ENCODE data around the gene EXOC2. TPM values are rescaled to one million over a fixed set of nuclear protein-coding genes. Genes with fewer than 3 reads are reported as not detected.

EXOC2 gene
- total and polyA plus RNA-seq, 10 of the 15 experiments (the other 5 are each of a cell fraction or from before 2014, with no cell fraction given), result 8.7 to 32.8 (median 20.7) TPM

DNA sequence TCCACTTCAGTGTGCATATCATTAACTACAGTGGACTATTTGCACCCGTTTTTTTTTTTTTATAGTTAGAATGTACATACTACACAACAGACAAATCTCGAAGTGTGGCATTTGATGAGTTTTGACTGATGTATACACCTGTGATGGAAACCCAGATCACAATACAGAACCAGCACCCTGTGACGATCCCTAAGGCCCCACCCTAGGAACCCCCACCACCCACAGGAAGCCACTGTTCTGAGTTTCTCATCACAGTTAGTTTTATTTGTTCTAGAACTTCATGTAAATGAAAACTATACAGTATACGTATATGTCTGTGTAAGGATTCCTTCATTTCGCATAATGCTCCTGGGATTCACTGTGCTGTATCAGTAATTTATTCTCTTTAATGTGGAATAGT is 198.5 kb downstream of the EXOC2 start:
- H3K27ac ChIP-seq (ENCODE audit: control insufficient read depth, insufficient read depth), result no peak overlapping the region
- H3K4me1 ChIP-seq (ENCODE audit: control insufficient read depth, insufficient read depth, low read length), result peaks cover 40% of the 10 kb centered on the region
- H3K9ac ChIP-seq (ENCODE audit: control insufficient read depth, insufficient read depth, low read length), result no peak overlapping the region
- no peaks in the 10 kb centered on the region for H3K27me3 ChIP-seq (replicated peaks in 1 of 2; ENCODE audit: control insufficient read depth in 2 of 2, insufficient read depth in 2 of 2, low read length in 1 of 2)
- POLR2A ChIA-PET, result interaction anchor here (1.2 kb wide), 1 partner anchor 19 kb away, joined by 3 read pairs; no protein-coding TSS in a partner anchor
- ATAC-seq (no peak), FAIRE-seq (no peak), DNase-seq (ENCODE audit: low read depth, low spot score) (no peak)
- no peak overlapping the region for H3K4me3 ChIP-seq
- H3K79me2 ChIP-seq (ENCODE audit: control insufficient read depth, insufficient read depth, low read length), result no peaks in the 10 kb centered on the region
- 76% methylated on average over 5 of the region's 5 CpGs for WGBS (ENCODE audit: insufficient coverage, insufficient replicate concordance, low lambda C conversion rate, missing lambda C conversion rate)
- no TSS peak for BruUV-seq (replicated peaks)
- CTCF ChIA-PET, result no interaction called here
- RAD21 ChIA-PET (ENCODE audit: unreplicated experiment), result interaction anchor here (1.4 kb wide), 1 partner anchor 97 kb away, joined by 3 read pairs; no protein-coding TSS in a partner anchor
- no peaks in the 10 kb centered on the region for H3K9me3 ChIP-seq (replicated peaks; ENCODE audit: control insufficient read depth, insufficient read depth, low read length)
- TF ChIP-seq MTA2 (IDR thresholded peaks at IDR 0.05; ENCODE audit: low read depth), result no peak
- no peak for TF ChIP-seq HDGF (IDR thresholded peaks at IDR 0.05)
- TF ChIP-seq NBN (IDR thresholded peaks at IDR 0.05), result no peak
- TF ChIP-seq TCF3 (IDR thresholded peaks at IDR 0.05; ENCODE audit: borderline replicate concordance, insufficient read depth, low read depth, low read length), result no peak
- TF ChIP-seq, protein P1, sequence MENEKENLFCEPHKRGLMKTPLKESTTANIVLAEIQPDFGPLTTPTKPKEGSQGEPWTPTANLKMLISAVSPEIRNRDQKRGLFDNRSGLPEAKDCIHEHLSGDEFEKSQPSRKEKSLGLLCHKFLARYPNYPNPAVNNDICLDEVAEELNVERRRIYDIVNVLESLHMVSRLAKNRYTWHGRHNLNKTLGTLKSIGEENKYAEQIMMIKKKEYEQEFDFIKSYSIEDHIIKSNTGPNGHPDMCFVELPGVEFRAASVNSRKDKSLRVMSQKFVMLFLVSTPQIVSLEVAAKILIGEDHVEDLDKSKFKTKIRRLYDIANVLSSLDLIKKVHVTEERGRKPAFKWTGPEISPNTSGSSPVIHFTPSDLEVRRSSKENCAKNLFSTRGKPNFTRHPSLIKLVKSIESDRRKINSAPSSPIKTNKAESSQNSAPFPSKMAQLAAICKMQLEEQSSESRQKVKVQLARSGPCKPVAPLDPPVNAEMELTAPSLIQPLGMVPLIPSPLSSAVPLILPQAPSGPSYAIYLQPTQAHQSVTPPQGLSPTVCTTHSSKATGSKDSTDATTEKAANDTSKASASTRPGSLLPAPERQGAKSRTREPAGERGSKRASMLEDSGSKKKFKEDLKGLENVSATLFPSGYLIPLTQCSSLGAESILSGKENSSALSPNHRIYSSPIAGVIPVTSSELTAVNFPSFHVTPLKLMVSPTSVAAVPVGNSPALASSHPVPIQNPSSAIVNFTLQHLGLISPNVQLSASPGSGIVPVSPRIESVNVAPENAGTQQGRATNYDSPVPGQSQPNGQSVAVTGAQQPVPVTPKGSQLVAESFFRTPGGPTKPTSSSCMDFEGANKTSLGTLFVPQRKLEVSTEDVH (IDR thresholded peaks at IDR 0.05; ENCODE audit: low read depth, partially characterized antibody), result no peak
- TF ChIP-seq, protein P2, sequence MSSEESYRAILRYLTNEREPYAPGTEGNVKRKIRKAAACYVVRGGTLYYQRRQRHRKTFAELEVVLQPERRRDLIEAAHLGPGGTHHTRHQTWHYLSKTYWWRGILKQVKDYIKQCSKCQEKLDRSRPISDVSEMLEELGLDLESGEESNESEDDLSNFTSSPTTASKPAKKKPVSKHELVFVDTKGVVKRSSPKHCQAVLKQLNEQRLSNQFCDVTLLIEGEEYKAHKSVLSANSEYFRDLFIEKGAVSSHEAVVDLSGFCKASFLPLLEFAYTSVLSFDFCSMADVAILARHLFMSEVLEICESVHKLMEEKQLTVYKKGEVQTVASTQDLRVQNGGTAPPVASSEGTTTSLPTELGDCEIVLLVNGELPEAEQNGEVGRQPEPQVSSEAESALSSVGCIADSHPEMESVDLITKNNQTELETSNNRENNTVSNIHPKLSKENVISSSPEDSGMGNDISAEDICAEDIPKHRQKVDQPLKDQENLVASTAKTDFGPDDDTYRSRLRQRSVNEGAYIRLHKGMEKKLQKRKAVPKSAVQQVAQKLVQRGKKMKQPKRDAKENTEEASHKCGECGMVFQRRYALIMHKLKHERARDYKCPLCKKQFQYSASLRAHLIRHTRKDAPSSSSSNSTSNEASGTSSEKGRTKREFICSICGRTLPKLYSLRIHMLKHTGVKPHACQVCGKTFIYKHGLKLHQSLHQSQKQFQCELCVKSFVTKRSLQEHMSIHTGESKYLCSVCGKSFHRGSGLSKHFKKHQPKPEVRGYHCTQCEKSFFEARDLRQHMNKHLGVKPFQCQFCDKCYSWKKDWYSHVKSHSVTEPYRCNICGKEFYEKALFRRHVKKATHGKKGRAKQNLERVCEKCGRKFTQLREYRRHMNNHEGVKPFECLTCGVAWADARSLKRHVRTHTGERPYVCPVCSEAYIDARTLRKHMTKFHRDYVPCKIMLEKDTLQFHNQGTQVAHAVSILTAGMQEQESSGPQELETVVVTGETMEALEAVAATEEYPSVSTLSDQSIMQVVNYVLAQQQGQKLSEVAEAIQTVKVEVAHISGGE (CRISPR knock-in tag; IDR thresholded peaks at IDR 0.05), result no peak
- TF ChIP-seq SMAD5 (IDR thresholded peaks at IDR 0.05; ENCODE audit: low read depth), result no peak
- no peak for TF ChIP-seq ZZZ3 (IDR thresholded peaks at IDR 0.05; ENCODE audit: control insufficient read depth, insufficient read length, low read depth)
- TF ChIP-seq MEF2A (IDR thresholded peaks at IDR 0.05; ENCODE audit: insufficient read depth, low read depth, low read length), result no peak
- TF ChIP-seq LARP7 (IDR thresholded peaks at IDR 0.05), result no peak
- TF ChIP-seq, protein P3, sequence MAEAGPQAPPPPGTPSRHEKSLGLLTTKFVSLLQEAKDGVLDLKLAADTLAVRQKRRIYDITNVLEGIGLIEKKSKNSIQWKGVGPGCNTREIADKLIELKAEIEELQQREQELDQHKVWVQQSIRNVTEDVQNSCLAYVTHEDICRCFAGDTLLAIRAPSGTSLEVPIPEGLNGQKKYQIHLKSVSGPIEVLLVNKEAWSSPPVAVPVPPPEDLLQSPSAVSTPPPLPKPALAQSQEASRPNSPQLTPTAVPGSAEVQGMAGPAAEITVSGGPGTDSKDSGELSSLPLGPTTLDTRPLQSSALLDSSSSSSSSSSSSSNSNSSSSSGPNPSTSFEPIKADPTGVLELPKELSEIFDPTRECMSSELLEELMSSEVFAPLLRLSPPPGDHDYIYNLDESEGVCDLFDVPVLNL (IDR thresholded peaks at IDR 0.05; ENCODE audit: low read depth, low read length), result no peak
- TF ChIP-seq TCF7 (IDR thresholded peaks at IDR 0.05; ENCODE audit: borderline replicate concordance), result no peak
- TF ChIP-seq CHD2 (IDR thresholded peaks at IDR 0.05; ENCODE audit: borderline replicate concordance, low read depth, low read length), result no peak
- TF ChIP-seq ZNF207 (IDR thresholded peaks at IDR 0.05; ENCODE audit: borderline replicate concordance), result no peak
- no peak overlapping the region for H3K4me2 ChIP-seq (ENCODE audit: control insufficient read depth, insufficient read depth)
- no peak overlapping the region for H2AFZ ChIP-seq (ENCODE audit: control insufficient read depth, low read depth, low read length)
- SMC1A ChIA-PET (ENCODE audit: uncharacterized antibody, unreplicated experiment), result no interaction called here
- in situ Hi-C loops (cut with MboI) (no loop called here), intact Hi-C loops (cut with micrococcal nuclease; ENCODE audit: unreplicated experiment) (loop anchor here (10.0 kb wide), 1 partner anchor 270 kb away; no protein-coding TSS in a partner anchor)
- no peaks in the 10 kb centered on the region for H4K20me1 ChIP-seq (ENCODE audit: control insufficient read depth, insufficient read depth)
- H3K36me3 ChIP-seq (ENCODE audit: control insufficient read depth in 2 of 2, insufficient read depth in 2 of 2, low read length in 1 of 2), result no peaks in the 10 kb centered on the region
